Breast epithelium (tissue), 3 donors: Measurements from ENCODE around the gene MYBPC2.

Experiments
- POLR2A ChIP-seq: fragments of 450-650 bp; IDR thresholded peaks from one replicate; pipeline ENCODE4 v1.6.1; 2016; ENCODE audit warnings: antibody characterized with exemption, mild to moderate bottlenecking, moderate library complexity
- POLR2AphosphoS5 ChIP-seq, 3 donors: sonication (generic); formaldehyde crosslinking; IDR thresholded peaks; one replicate each; pipeline ENCODE4 v1.6.1; 2017; ENCODE audit warnings: antibody characterized with exemption in 3 of 3
- TF ChIP-seq, protein P1 (sequence below), 3 donors: fragments of 450-650 bp; IDR thresholded peaks; one replicate each; pipeline ENCODE4 v1.5.1; 2016 to 2017; ENCODE audit warnings: antibody characterized with exemption in 3 of 3, mild to moderate bottlenecking in 3 of 3, moderate library complexity in 3 of 3

DNA sequence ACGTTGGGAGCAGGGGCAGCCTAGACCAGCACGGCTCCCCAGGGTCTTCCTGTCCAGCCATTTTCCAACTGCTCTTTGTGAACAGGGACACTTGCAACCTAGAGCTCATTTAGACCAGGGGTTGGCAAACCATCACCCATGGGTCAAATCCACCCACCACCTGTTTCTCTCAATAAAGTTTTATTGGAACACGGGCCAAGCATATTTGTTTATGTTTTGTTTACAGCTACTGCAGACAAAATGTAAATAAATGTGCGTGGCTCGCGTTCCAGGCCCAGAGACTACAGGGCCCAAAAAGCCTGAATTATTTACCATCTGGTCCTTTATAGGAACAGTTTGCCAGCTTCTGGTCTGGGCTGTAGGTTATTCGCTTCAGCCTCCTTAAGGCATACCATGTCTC lies 30.3 kb downstream of the MYBPC2 start:
- TF ChIP-seq, protein P1, sequence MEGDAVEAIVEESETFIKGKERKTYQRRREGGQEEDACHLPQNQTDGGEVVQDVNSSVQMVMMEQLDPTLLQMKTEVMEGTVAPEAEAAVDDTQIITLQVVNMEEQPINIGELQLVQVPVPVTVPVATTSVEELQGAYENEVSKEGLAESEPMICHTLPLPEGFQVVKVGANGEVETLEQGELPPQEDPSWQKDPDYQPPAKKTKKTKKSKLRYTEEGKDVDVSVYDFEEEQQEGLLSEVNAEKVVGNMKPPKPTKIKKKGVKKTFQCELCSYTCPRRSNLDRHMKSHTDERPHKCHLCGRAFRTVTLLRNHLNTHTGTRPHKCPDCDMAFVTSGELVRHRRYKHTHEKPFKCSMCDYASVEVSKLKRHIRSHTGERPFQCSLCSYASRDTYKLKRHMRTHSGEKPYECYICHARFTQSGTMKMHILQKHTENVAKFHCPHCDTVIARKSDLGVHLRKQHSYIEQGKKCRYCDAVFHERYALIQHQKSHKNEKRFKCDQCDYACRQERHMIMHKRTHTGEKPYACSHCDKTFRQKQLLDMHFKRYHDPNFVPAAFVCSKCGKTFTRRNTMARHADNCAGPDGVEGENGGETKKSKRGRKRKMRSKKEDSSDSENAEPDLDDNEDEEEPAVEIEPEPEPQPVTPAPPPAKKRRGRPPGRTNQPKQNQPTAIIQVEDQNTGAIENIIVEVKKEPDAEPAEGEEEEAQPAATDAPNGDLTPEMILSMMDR (IDR thresholded peaks at IDR 0.05): no peak
- TF ChIP-seq POLR2AphosphoS5 (IDR thresholded peaks at IDR 0.05) (no peak), POLR2A (no peak)
